SK-N-SH (cell line): ENCODE results near the gene TRPM1.

Source experiments
- EP300 ChIP-seq, 2 experiments: IDR thresholded peaks; 2 replicates each; pipeline versions ENCODE4 v1.4.0 to v1.6.1; 2012; ENCODE audit warnings: borderline replicate concordance in 1 of 2, low read depth in 1 of 2, low read length in 1 of 2
- FOXJ3 ChIP-seq: sonication (generic); formaldehyde crosslinking; IDR thresholded peaks from 2 replicates; pipeline ENCODE4 v1.5.1; 2020; ENCODE audit warnings: mild to moderate bottlenecking, missing genetic modification reagents
- GABPA ChIP-seq: IDR thresholded peaks from 2 replicates; pipeline ENCODE4 v1.4.0; 2012; ENCODE audit warnings: low read depth, mild to moderate bottlenecking
- JUND ChIP-seq: IDR thresholded peaks from 2 replicates; pipeline ENCODE4 v1.4.0; 2012
- TF ChIP-seq, protein P1 (sequence below): IDR thresholded peaks from 2 replicates; pipeline ENCODE4 v1.4.0; 2012; ENCODE audit warnings: low read depth
- TF ChIP-seq, protein P2 (sequence below): fragments of 200-600 bp; sonication (generic); IDR thresholded peaks from 2 replicates; pipeline ENCODE4 v1.6.1; 2017; ENCODE audit warnings: antibody characterized with exemption, mild to moderate bottlenecking, moderate library complexity
- TF ChIP-seq, protein P3 (sequence below): IDR thresholded peaks from 2 replicates; pipeline ENCODE4; 2012
- TF ChIP-seq, protein P4 (sequence below): fragments of 150-350 bp; IDR thresholded peaks from 2 replicates; pipeline ENCODE4 v1.6.1; 2017; ENCODE audit warnings: antibody characterized with exemption, low read length, low read depth, borderline replicate concordance

DNA sequence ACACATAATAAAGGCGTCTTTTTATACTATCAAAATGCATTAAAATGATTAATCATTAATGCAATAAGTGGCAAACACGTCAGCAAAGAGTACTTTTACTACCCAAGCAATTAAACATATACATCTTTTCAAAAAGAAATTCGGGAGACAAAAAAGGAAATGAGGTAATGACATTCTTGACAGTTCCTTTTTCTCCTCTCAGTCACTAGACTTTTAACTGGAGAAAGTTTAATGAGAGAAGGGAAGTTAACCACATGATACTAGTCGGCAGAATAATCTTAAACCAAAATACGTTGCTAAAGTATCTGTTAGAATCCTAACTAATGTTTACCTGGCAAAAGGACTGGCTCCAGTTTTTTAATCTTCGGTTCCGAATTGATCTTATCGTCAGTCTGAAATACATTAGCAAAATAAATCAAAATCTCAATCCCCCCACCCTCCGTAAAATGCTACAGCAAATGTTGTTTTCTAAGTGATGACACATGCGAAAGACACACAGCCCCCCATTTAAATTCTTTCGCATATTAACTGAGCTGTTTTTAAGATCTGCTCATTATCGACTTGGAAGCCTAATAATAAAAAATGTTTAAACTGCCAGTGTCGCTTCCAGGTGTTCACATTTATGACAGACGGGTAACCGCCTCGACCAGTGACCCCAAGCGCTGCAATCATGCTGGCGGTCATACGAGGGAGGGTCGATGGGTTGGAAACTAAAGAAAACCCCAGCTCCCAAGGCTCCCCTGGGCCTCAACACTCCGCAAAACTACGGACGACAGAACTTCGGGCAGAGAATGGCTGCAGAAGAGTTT is 110.9 kb downstream of the TRPM1 start:
- TF ChIP-seq, protein P1, sequence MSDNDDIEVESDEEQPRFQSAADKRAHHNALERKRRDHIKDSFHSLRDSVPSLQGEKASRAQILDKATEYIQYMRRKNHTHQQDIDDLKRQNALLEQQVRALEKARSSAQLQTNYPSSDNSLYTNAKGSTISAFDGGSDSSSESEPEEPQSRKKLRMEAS = no peak
- TF ChIP-seq, protein P2, sequence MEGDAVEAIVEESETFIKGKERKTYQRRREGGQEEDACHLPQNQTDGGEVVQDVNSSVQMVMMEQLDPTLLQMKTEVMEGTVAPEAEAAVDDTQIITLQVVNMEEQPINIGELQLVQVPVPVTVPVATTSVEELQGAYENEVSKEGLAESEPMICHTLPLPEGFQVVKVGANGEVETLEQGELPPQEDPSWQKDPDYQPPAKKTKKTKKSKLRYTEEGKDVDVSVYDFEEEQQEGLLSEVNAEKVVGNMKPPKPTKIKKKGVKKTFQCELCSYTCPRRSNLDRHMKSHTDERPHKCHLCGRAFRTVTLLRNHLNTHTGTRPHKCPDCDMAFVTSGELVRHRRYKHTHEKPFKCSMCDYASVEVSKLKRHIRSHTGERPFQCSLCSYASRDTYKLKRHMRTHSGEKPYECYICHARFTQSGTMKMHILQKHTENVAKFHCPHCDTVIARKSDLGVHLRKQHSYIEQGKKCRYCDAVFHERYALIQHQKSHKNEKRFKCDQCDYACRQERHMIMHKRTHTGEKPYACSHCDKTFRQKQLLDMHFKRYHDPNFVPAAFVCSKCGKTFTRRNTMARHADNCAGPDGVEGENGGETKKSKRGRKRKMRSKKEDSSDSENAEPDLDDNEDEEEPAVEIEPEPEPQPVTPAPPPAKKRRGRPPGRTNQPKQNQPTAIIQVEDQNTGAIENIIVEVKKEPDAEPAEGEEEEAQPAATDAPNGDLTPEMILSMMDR = no peak
- no peak for TF ChIP-seq GABPA
- no peak for TF ChIP-seq JUND
- TF ChIP-seq, protein P3, sequence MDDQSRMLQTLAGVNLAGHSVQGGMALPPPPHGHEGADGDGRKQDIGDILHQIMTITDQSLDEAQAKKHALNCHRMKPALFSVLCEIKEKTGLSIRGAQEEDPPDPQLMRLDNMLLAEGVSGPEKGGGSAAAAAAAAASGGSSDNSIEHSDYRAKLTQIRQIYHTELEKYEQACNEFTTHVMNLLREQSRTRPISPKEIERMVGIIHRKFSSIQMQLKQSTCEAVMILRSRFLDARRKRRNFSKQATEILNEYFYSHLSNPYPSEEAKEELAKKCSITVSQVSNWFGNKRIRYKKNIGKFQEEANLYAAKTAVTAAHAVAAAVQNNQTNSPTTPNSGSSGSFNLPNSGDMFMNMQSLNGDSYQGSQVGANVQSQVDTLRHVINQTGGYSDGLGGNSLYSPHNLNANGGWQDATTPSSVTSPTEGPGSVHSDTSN = no peak
- TF ChIP-seq EP300 (IDR thresholded peaks at IDR 0.05; ENCODE audit: borderline replicate concordance in 1 of 2, low read depth in 1 of 2, low read length in 1 of 2) = no peak
- no peak for TF ChIP-seq FOXJ3 (CRISPR knock-in tag)
- TF ChIP-seq, protein P4, sequence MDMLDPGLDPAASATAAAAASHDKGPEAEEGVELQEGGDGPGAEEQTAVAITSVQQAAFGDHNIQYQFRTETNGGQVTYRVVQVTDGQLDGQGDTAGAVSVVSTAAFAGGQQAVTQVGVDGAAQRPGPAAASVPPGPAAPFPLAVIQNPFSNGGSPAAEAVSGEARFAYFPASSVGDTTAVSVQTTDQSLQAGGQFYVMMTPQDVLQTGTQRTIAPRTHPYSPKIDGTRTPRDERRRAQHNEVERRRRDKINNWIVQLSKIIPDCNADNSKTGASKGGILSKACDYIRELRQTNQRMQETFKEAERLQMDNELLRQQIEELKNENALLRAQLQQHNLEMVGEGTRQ = no peak
